ENCODE results near the gene WDR81. TPM values are rescaled to one million over a fixed set of nuclear protein-coding genes. Genes with fewer than 3 reads are reported as not detected.
"Not testable (repeated sequence)": the region's sequence is repeated elsewhere in the genome, so short reads cannot be mapped to it uniquely, and the experiment has no call there.

The WDR81 gene
- total RNA-seq, 1 experiment from 2014 or later = 2.9 TPM

DNA sequence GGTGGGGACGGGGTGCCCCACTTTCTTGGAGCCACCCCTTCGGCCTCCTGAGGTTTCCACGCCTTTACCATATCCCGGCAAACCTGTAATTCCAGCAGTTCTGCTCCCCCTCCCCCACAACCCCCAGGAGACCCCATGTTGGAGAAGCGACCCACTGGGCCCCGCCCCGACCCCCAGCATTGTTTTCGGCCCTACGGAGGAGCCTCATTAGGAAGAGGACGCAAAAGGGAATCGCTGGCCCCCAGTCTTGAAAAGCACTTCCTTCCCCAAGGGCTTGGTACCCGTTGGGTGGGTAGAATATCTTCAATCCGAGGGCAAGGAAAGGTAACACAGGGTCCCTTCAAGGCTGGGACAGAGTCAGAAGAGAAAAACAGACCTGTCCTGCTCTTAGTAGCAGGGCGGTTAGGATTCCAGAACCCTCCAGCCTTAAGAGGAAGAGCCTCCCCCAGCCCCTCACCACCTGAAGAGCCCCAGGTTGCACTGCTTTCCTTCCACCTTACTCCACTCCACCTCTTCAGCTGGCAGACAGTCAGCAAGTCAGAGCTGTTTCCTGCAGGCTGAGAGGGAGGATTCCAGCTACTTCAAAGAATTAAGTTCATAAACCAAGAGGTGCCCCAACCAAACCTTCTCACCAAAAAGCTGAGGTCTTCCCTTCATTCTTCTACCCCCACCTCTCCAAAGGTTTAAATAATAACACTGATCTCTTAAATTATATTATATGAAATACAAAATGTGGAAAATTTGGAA is 13.5 kb upstream of the WDR81 start:
- in situ Hi-C loops (cut with HindIII; ENCODE audit: low pct_unique_long_range_greater_than_20kb, low sequenced_read_pairs) = no loop called here
- no peak for DNase-seq (ENCODE audit: low read depth)

DNA sequence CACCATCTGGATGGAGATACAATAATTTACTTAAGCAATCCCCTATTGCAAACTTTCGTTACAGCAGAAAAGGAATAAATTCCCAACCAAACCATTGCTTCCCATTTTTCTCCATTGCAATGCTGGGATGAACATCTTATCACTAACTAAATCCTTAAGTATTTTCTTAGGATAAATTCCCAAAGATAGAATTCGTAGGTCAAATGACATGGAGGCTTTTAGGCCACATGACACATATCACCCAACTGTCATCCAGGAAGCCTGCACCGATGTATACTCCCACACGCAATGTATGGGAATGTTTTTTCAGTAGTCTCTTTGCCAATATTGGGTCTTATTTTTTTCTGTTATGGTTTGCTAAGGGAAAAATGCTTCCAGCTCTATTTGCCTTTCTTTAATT is 12.7 kb upstream of the WDR81 start:
- in situ Hi-C loops (cut with HindIII; ENCODE audit: low pct_unique_long_range_greater_than_20kb, low sequenced_read_pairs) = no loop called here
- DNase-seq (ENCODE audit: low read depth) = no peak

DNA sequence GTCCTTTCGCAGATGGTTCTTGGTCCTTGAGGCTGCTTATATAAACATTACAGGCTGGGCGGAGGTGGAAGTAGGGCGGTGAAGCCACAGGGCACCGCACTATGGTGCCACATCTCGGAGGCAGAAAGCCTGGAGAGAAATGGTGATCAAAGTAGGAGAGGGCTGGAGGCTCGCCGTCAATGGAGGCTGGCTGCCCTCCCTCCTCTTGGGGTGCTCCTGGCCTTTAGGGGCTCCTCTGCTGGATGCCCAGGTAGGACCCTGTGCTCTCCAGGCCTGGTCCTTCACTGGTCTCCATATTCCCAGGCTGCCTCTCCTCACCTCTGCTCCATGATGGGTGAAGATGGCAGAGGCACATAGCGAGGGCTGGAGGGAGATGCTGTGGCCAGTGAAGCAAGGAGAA is 12.2 kb upstream of the WDR81 start:
- in situ Hi-C loops (cut with HindIII; ENCODE audit: low pct_unique_long_range_greater_than_20kb, low sequenced_read_pairs) = no loop called here
- no peak for DNase-seq (ENCODE audit: low read depth)

DNA sequence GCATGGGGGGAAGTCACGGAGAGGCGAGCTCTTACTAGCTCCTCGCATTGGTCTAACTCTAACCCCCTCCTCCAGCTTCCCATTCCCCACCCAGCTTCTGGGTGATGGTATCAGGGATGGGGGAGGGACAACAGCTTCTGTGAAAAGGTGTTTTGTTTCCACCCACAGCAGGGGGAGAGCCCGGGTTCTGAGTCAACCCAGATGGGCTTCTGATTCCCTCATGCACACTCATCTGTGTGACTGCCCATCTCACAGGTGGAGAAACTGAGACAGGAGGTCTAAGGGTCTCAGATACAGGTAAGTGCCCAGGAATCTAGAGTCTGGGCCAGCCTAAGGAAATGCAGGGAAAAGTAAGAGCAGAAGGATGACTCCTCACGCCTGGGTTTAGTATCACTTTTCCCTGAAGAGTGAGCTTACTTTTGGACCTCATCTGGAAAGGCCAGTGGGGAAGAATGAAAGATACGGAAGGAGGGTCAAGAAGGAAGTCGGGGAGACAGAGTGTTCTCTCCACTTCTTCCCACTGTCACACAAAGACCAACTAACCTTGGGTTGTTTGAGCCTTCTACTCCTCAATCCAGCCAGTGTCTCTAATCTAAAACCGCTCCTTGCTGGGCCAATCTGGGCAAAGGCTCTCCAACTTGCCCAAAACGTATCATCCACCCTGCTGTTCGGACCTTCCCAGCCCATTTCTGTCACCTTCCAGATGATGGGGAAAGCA is 11.2 kb upstream of the WDR81 start:
- in situ Hi-C loops (cut with HindIII; ENCODE audit: low pct_unique_long_range_greater_than_20kb, low sequenced_read_pairs) = no loop called here
- no peak for DNase-seq (ENCODE audit: low read depth)

GRCh38 chr17:1713878-1714426 is 10.6 kb upstream of the WDR81 start:
- in situ Hi-C loops (cut with HindIII; ENCODE audit: low pct_unique_long_range_greater_than_20kb, low sequenced_read_pairs) = no loop called here
- DNase-seq (ENCODE audit: low read depth) = peak; percentile 67

- in situ Hi-C loops (cut with HindIII; ENCODE audit: low pct_unique_long_range_greater_than_20kb, low sequenced_read_pairs) = no loop called here
- peak; percentile 91 for DNase-seq (ENCODE audit: low read depth)
These were observed 10.0 kb upstream of the WDR81 start for GRCh38 chr17:1714427-1714979.

DNA sequence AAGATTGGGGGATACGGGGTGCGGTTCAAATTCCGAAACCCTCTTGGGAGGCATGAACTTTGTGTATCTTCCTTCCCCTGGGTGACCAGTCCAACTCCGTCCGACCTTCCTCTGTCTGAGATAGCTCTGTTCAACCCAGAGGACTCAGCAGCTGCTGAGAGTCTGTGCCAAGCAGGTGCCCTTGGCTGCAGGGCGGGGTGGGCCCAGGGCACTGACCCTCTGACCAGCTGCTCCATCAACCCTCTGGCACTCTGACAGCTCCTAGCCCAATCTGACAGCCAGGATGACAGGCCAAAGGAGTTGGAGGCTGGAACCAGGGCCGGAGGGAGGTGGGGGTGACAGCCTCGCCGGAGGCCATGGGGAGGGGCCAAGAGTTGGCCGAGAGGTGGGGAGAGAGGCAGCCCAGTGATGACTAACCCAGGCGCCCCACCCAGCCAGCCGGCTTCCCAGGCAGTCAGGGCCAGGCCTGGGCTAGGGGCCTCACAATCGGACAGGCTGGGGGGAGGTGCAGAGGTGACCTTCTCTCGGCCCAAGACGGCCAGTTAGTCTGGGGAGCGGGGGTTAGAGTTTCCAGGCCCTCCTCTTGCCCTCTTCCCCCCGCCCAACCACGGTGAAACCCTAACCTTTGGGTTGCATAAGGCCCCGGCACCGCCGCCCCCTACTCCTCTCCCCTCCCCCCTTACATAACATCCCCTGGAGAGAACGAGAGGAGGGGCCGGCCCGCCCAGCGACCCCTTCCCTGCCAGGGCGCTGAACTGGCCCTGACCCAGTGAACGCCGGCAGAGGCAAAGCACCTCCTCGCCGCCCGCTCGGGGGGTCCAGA is 9.3 kb upstream of the WDR81 start:
- in situ Hi-C loops (cut with HindIII; ENCODE audit: low pct_unique_long_range_greater_than_20kb, low sequenced_read_pairs) = no loop called here
- DNase-seq (ENCODE audit: low read depth) = peak; percentile 88

DNA sequence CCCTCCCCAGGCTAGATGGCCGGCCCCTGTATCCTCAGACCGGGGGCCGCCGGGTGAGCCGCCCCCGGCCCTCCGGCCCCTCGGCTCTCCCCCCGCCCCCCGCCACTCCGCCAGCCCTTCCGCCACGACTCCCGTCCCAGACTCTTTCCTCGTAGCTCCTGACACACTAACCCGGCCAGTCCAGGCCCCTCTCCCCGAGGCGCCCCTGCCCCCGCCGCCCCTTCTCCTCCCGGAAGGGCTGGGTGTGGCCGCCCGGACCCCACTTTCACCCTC is 8.8 kb upstream of the WDR81 start:
- in situ Hi-C loops (cut with HindIII; ENCODE audit: low pct_unique_long_range_greater_than_20kb, low sequenced_read_pairs) = no loop called here
- DNase-seq (ENCODE audit: low read depth) = no peak

DNA sequence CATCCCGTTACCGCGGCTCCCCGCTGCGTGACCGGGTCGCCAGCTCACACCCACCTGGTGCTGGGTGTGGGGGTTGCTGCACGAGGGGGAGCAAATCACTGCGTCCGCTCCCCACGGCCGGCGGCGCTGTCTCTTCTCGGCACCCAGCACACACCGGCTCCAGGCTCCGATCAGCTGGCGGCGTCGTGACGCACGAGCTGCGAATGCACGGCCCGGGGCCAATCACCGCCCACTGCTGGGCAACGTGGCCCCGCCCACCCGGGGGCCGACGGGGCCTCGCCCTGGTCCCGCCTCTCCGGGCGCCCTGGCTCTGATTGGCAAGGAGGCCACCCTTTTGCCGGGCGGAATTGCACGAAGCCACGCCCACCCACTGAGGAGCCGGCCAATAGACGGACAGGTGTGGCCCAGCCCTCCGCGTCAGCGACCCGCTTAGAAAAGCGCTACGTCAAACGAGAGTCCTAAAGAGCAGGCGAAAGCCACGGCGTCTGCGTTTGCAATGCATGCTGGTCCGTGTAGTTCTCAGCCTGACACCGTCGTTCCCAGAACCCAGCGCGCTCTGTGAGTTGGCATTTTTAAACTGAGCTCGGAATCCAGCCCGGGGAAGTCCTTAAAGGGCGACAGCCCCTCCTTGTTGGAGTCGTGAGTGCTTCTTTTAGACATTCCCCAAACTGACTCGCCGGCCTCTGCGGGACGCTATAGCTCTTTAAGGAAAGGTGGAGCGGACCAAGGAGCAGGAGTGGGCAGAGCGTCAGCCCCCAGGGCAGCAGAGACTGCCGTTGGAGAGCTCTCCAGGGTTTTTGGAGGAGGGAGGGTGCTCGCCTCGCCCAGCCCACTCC is 8.2 kb upstream of the WDR81 start:
- in situ Hi-C loops (cut with HindIII; ENCODE audit: low pct_unique_long_range_greater_than_20kb, low sequenced_read_pairs) = no loop called here
- peak; percentile 99 for DNase-seq (ENCODE audit: low read depth)

GRCh38 chr17:1716912-1717695 is 7.4 kb upstream of the WDR81 start:
- in situ Hi-C loops (cut with HindIII; ENCODE audit: low pct_unique_long_range_greater_than_20kb, low sequenced_read_pairs) = no loop called here
- DNase-seq (ENCODE audit: low read depth) = peak; percentile 98

DNA sequence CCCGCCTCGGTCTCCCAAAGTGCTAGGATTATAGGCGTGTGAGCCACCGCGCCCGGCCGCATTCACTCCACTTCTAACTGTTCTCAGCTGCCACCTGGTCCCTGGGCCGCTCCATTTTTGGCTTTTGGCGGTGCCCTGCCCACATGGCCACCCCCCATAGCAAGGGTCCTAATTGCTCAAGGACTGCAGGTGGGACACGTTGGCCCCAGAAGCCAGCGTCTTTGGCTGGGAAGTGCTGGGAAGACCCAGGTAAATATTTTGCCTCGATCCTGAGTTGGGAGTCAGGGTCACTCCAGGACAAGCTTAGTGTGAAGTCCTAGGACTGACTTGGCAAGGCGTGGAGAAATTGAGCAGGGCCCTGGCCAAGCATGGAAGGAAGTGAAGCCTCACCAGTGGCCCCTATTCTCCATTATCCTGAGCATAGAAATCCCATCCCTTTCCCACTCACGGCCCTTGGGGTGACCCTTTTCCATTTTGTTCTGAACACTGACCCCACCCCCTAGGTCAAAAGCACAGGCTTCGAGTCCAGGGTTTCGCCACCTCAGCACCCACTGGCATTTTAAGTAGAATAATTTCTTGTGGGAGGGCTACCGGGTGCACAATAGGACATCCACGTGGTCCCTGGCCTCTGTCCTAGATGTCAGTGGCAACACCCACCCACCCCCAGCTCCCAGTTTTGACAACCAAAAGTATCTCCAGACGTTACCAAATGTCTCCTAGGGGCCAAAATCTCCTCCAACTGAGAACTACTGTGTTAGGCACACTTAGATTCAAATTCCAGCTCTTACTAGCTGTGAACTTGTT is 5.9 kb upstream of the WDR81 start:
- in situ Hi-C loops (cut with HindIII; ENCODE audit: low pct_unique_long_range_greater_than_20kb, low sequenced_read_pairs) = no loop called here
- no peak for DNase-seq (ENCODE audit: low read depth)

DNA sequence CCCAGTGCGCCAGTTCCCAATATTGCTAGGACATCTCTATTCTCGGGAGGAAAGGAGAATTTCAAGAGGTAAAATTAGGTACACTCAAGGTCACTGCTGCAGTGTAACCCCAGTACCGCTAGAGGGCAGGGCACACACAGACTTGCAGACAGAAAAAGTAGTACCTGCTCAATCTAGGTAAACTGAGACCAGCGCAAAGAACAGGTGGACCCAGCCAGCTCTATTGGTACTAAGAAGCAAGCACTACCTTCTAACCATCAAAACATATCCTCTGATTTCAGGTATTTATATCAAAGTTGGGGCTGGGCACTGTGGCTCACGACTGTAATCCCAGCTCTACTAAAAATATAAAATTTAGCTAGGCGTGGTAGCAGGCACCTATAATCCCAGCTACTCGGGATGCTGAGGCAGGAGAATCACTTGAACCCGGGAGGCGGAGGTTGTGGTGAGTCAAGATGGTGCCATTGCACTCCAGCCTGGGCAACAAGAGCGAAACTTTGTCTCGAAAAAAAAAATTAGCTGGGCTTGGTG is 3.6 kb upstream of the WDR81 start:
- peak; percentile 39 for DNase-seq (ENCODE audit: low read depth)
- in situ Hi-C loops (cut with HindIII; ENCODE audit: low pct_unique_long_range_greater_than_20kb, low sequenced_read_pairs) = no loop called here

GRCh38 chr17:1722022-1722421 is 2.5 kb upstream of the WDR81 start:
- not testable (repeated sequence) for DNase-seq (ENCODE audit: low read depth)

GRCh38 chr17:1724869-1725641 is 551 bp downstream of the WDR81 start:
- DNase-seq (ENCODE audit: low read depth) = peak; percentile 7
- in situ Hi-C loops (cut with HindIII; ENCODE audit: low pct_unique_long_range_greater_than_20kb, low sequenced_read_pairs) = no loop called here

More at GRCh38 chr17:1722022-1722421, 2.5 kb upstream of the WDR81 start:
- in situ Hi-C loops (cut with HindIII; ENCODE audit: low pct_unique_long_range_greater_than_20kb, low sequenced_read_pairs) = not testable (repeated sequence)

- DNase-seq (ENCODE audit: low read depth) = no peak
- in situ Hi-C loops (cut with HindIII; ENCODE audit: low pct_unique_long_range_greater_than_20kb, low sequenced_read_pairs) = no loop called here
These were observed 1.4 kb downstream of the WDR81 start for GRCh38 chr17:1725642-1726511.
